Stimulated activated CD4-positive, alpha-beta T cell treated with anti-CD3 and anti-CD28 coated beads, TNF-alpha, amount 100 ng/mL, for 24 hours (primary cell): ENCODE measurements around the gene C11orf98.
A peak's percentile ranks its signal among the peaks of the same experiment; 100 is the strongest.
"Not testable (repeated sequence)": the region's sequence is repeated elsewhere in the genome, so short reads cannot be mapped to it uniquely, and the experiment has no call there.

Experiments used
- DNase-seq, 3 experiments: peaks; one replicate each; pipeline ENCODE4 v3.0.0-alpha.2; 2020; ENCODE audit warnings: low read depth in 3 of 3

Gene C11orf98

DNA sequence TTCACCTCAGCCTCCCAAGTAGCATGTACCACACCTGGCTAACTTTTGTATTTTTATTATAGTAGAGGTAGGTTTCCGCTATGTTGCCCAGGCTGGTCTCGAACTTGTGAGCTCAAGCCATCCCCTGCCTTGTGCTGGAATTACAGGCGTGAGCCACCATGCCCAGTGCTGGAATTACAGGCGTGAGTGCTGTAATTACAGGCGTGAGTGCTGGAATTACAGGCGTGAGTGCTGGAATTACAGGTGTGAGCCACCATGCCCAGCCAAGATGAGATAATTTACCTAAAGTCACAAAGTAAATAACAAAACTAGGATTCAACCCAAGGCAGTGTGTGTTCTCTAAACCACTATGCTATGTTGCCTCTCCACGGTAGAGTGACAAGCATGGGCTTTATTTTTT, 17.5 kb upstream of the C11orf98 start:
- DNase-seq: no peak

- DNase-seq: no peak
Observed at GRCh38 chr11:62680825-62681240, 15.8 kb upstream of the C11orf98 start.

DNA sequence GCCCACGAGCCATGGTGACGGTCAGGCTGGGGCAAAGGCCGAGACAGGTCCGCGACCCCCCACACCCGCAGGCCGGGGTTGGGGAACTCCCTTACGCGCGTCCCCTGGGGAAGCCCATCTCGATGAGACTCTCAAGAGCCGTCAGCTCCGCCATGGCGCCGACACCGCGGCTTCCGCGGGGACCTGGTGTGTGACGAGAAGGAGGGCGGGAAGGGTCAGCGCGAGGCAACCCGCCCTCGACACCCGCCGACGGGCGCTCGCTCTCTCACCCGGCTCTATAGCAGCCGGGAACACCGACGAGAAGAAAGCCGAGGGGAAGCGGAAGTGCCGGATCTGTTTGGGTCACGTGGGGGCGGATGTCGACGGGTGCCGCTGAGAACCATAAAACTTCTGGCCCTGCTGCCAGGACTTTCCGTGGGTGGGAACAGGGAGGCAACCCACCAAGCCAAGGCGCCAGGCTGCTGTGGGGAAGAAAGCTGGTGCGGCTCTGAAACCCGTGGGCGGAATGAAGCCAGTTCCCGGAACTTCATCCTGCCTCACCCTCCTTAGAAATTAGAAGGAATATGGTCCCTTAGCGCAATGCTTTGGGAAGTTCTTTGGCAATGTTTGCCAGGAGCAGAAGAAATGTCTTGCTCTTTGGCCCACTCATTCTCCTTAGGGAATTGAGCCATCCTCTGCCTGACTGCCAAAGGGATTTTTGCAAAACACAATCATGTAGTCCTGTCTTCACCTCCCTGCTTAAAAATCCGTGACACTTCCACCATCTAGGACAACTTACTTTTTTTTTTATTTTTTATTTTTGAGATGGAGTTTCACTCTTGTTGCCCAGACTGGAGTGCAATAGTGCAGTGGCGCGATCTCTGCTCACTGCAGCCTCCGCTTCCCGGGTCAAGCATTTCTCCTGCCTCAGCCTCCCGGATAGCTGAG, 14.0 kb upstream of the C11orf98 start, which contains the start of gene UBXN1:
UBXN1 (minus strand) TSS at position 304 of the 927 bp plus-strand sequence; CDS start at position 154, 150 bp downstream.
- peak; percentile 76 to 86 (median 83) for DNase-seq

DNA sequence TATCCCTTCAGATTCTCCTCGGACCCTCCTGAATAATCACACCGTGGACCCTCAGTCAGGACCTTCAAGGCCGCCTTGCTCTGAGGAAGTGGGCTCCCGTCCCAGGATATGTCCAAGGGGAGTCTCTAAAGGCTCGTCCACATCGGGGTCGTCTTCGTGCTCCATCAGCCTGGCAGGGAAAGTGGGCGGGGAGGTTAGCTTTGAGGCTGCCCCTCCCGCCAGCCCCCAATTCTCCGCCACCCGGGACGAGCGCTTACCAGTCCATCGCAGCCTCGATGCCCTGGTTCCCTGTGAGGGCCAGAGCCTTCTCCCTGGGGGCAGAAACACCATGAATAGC, 13.4 kb upstream of the C11orf98 start:
- no peak for DNase-seq

DNA sequence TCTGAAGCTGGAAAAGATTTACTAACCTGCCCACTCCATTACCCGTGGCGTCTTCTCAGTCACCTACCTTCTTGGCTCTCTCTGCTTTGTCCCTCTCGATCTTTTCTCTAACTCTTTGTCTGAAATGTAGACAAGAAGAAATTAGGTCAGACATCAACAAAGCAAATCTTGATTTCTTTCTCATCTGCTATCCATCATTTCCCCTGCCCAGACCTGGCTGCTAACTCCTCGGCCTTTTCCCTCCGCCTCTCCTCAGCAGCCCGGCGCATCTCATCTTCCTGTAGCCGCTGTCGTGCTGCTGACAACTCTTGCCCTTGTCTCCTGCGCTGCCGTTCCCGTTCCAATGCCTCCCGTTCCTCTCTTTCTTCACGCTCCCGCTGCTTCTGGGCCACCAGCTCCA, 12.7 kb upstream of the C11orf98 start:
- DNase-seq: no peak

DNA sequence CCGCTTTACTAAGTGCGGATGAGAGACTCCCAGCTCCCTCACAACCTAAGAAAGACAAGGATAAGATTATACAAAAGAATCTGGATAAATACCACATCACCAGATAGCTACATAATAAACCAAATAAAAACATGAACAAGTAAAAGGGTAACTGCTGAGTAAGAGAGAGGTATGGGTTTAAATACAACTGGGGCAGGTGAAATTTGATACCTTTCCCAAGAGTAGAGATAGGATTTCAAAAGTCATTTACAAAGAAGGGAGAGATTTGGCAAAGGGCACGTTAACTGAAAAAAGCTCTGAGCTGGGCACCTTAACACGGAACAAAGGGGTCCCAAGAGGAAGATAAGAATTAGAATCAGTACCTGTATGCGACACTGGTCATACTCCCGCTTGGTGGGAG, 12.1 kb upstream of the C11orf98 start:
- no peak for DNase-seq

DNA sequence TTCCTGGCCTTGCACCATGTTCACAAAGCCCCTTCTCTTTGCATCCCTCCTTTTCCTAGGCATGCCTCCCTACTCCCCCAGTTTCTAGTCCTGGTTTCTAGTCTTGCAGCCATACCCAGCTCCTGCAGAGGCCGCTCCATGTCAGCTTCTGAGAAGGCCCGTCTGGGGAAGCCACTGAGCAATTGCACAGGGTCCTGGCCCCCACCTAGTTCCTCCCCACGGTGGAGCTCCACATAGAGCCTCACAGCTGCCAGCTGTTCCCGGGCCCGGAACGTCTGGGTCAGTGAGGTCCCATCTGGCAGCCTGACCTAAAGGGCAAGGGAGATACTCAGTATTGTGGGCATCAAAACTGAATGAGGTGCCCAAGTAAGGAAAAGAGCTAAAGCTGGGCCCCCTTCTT, 11.7 kb upstream of the C11orf98 start:
- DNase-seq: no peak

DNA sequence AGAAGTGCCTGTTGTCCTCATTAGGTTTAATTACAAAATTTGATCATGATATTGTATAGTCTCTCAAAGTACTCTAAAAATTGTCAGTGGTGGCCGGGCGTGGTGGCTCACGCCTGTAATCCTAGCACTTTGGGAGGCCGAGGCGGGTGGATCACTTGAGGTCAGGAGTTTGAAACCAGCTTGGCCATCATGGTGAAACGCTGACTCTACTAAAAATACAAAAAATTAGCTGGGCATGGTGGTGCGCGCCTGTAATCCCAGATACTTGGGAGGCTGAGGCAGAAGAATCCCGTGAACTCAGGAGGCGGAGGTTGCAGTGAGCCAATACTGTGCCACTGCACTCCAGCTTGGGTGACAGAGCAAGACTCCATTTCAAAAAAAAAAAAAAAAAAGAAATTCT, 10.4 kb upstream of the C11orf98 start:
- not testable (repeated sequence) for DNase-seq

DNA sequence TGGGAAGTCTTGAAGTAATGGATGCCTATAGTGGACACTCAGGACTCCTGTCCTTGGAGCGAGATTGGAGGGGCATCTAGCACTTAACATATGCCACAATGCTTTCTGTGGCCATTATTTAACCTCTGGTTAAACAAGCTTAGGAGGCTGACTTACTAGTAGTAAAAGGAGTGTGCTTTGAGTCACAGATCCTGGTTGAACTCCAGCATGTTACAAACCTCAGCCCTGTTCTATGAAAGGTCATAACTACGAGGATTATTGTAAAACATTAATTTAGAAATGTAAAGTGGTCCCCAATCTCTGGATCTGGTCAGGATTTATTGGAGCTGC, 8.2 kb upstream of the C11orf98 start:
- no peak for DNase-seq

DNA sequence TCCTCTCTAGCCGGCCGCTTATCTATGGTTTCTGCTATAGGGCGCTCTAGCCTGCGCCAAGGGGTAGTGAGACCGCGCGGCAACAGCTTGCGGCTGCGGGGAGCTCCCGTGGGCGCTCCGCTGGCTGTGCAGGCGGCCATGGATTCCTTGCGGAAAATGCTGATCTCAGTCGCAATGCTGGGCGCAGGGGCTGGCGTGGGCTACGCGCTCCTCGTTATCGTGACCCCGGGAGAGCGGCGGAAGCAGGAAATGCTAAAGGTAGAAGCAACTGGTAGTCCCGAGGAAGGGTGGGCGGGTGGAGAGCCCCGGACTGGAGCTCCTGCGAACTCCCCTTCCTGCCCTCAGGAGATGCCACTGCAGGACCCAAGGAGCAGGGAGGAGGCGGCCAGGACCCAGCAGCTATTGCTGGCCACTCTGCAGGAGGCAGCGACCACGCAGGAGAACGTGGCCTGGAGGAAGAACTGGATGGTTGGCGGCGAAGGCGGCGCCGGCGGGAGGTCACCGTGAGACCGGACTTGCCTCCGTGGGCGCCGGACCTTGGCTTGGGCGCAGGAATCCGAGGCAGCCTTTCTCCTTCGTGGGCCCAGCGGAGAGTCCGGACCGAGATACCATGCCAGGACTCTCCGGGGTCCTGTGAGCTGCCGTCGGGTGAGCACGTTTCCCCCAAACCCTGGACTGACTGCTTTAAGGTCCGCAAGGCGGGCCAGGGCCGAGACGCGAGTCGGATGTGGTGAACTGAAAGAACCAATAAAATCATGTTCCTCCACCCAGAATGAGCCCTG, 6.8 kb upstream of the C11orf98 start, which contains the start of the genes LBHD1 and UQCC3:
LBHD1 (minus strand) TSS at position 660 of the 782 bp plus-strand sequence. CDS start 2,236 bp downstream, outside the sequence.
UQCC3 (plus strand) TSS at position 66 of the 782 bp plus-strand sequence; CDS start at position 139, 73 bp downstream.
- DNase-seq: peak; percentile 54 to 76 (median 70)

DNA sequence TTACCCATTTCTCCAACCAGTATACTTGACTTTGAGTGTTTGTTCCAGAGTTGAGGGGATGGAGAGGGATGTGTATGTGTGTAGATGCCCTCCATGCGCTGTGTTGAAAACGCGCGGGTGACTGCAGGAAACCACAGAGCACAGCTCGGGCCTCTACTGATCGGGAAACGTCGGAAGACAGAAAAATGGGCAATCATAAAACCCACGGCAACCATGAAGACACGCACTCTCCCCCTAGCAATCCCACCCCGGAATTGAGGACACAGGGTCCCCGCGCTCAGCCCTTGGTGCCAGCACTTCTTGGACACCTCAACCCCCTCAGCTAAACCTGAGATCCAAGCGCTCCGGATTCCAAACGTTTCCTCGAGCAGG, 6.2 kb upstream of the C11orf98 start:
- DNase-seq: no peak

GRCh38 chr11:62669420-62670161, 4.6 kb upstream of the C11orf98 start:
- DNase-seq: no peak

DNA sequence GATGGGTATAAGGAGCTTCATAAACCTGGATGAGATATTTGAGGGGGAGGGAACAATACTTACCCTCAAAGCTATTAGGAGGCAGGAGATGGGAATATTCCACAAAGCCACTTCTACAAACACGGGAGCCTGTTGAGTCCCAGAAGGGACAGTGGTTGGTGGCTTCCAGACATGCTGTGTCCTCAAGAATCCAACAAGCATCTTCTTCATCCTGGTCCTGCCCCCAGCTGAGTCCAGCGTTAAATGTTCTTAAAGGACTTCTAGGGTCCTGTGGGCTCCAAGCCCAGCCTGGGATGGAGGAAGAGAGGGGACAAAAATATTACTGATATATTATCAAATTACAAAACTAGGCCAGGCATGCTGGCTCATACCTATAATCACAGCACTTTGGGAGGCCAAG, 2.5 kb upstream of the C11orf98 start:
- DNase-seq: no peak

- DNase-seq: no peak
Observed at GRCh38 chr11:62666259-62666926, 1.4 kb upstream of the C11orf98 start.

DNA sequence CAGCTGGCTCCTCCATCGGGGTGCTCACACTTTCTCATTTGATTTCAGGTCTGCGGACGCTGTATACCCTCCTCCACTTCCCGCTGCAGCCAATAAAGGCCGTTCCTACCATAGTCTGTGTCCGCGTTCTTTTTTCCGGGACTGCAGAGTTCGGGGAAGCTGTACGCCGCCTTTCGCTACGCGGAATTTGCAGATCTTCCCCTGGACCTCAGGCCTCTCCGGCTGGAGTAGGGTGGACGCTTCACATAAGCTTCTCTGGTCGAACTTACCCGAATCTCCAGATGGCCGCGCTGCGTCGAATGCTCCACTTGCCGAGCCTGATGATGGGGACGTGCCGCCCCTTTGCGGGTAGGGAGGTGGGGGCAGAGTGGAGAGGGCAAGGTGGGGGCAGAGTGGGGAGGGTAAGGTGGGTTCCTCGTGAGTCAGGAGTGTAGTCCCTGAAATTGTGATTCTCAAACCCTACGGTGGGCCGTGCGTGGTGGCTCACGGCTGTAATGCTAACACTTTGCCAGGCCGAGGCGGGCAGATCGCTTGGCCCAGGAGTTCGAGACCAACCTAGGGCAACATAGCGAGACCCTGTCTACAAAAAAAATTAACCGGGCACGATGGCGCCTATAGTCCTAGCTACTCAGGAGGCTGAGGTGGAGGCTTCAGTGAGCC, 719 bp upstream of the C11orf98 start:
- DNase-seq: peak; percentile 38 to 55 (median 43)

DNA sequence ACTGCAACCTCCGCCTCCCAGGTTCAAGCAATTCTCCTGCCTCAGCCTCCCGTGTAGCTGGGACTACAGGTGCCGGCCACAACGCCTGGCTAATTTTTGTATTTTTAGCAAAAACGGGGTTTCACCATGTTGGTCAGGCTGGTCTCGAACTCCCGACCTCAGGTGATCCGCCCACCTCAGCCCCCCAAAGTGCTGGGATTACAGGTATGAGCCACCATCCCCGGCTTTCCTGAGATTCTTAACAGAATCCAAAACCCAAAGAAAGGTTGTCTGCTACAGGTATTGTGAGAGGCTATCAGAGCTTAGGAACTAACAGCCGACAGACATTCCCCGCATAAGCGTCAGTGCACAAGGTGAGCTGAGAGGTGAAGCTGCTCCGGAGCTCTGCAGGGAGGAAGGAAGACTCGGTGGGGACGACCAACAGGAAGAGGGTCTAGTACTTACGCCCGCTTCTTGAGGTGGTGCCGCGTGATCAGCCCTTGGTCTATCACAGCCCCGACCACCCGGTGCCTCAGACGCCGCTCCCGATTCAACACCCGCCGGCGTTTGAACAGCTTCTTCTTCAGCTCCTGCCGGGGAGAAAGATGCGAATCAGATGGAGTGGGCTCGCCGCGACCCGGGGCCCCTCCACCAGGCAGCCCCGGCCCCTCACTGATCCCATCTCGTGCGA, 470 bp downstream of the C11orf98 start:
- DNase-seq: peak in 2 of 3 experiments; percentile 23 to 42

- DNase-seq: no peak
Observed at GRCh38 chr11:62656796-62657429, 8.1 kb downstream of the C11orf98 start.

- no peak for DNase-seq
Observed at GRCh38 chr11:62654297-62654696, 10.7 kb downstream of the C11orf98 start.

DNA sequence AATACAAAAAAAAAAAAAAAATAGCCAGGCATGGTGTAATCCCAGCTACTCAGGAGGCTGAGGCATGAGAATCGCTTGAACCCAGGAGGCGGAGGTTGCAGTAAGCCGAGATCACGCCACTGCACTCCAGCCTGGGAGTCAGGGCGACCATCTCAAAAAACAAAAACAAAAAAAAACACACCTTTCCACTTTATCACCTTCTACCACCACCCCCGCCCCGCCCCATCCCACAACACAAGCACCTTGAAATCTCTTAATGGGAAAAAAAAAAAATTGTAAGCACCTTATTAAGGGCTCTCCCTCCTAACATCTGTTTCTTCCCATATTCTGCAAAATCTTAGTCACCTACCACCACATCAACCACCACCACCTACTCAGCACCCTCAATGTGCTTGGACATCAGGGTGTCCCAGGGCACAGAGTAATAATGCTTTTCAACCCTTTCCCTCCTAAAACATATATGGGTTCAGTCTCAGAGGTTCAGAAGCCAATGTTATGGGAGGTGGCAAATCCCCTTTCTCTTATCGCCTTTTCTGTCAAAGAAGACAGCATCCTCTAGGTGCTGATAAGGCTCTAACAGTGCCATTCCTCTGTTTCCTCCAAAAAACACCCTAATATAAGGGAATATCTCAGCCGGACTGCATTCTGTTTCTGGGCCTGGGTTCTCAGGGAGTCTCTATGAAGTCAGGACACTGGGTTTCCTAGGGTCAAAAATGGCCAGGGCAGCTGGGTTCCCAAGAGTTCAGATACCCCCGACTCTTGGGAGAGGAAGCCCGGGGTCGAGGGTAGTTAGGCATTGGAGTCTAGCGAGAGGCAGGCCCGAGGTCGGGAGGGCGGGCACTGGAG, 12.6 kb downstream of the C11orf98 start:
- no peak for DNase-seq
